ENCODE data around the gene RPS25. TPM values are rescaled to one million over a fixed set of nuclear protein-coding genes. Genes with fewer than 3 reads are reported as not detected.

The RPS25 gene
- total and polyA plus RNA-seq, 9 of the 15 experiments (the other 6 are each of a cell fraction or from before 2014, with no cell fraction given) = 1,553 to 5,486 (median 2,471) TPM

- TF ChIP-seq PCBP1 (IDR thresholded peaks at IDR 0.05; ENCODE audit: low read depth, low read length, poor library complexity, severe bottlenecking) (peak; percentile 31), TFAP4 (CRISPR knock-in tag; IDR thresholded peaks at IDR 0.05; ENCODE audit: borderline replicate concordance) (peak; percentile 88), FOXJ3 (CRISPR knock-in tag; IDR thresholded peaks at IDR 0.05) (no peak), JUN (IDR thresholded peaks at IDR 0.05; ENCODE audit: borderline replicate concordance, low read depth, low read length) (peak; percentile 4; the same call in 1 of the 2 replicates), JUN (CRISPR knock-in tag; IDR thresholded peaks at IDR 0.05; ENCODE audit: borderline replicate concordance) (peak; percentile 82; the same call in 1 of the 2 replicates), ZFPM2 (CRISPR knock-in tag; IDR thresholded peaks at IDR 0.05) (no peak), NEUROD1 (IDR thresholded peaks at IDR 0.05; ENCODE audit: borderline replicate concordance, low read depth, low read length, partially characterized antibody) (peak; percentile 77), TAF7 (tag; IDR thresholded peaks at IDR 0.05) (peak; percentile 65), RBM22 (IDR thresholded peaks at IDR 0.05; ENCODE audit: low read depth, low read length, poor library complexity, severe bottlenecking) (peak; percentile 50), ARID2 (IDR thresholded peaks at IDR 0.05) (no peak), ZNF766 (CRISPR knock-in tag; conservative IDR thresholded peaks at IDR 0.05) (no peak), ZBTB49 (CRISPR knock-in tag; IDR thresholded peaks at IDR 0.05; ENCODE audit: borderline replicate concordance) (peak; percentile 65; the same call in 1 of the 2 replicates), GABPB1 (CRISPR knock-in tag; IDR thresholded peaks at IDR 0.05) (peak; percentile 99), ZNF184 (CRISPR knock-in tag; IDR thresholded peaks at IDR 0.05) (no peak), EP400 (IDR thresholded peaks at IDR 0.05) (peak; percentile 100), ZBTB1 (CRISPR knock-in tag; IDR thresholded peaks at IDR 0.05; ENCODE audit: borderline replicate concordance, low read depth) (no peak), ZNF695 (CRISPR knock-in tag; IDR thresholded peaks at IDR 0.05) (no peak), LCOR (CRISPR knock-in tag; IDR thresholded peaks at IDR 0.05) (peak; percentile 99), ZEB2 (IDR thresholded peaks at IDR 0.05) (no peak), BHLHE40 (IDR thresholded peaks at IDR 0.05; ENCODE audit: low read length) (peak; percentile 86), ZNF224 (CRISPR knock-in tag; IDR thresholded peaks at IDR 0.05) (no peak), ZNF280B (CRISPR knock-in tag; IDR thresholded peaks at IDR 0.05) (no peak), ZZZ3 (IDR thresholded peaks at IDR 0.05) (0 out of 2 replicates have a peak, but pooled peaks have one; percentile 58)
Observed at GRCh38 chr11:119018074-119018938, at the start of gene RPS25, which contains the start of gene TRAPPC4 (continued).

Measured in K562 (cell line).